Measurements from ENCODE around the gene H2AZ2. TPM values are rescaled to one million over a fixed set of nuclear protein-coding genes. Genes with fewer than 3 reads are reported as not detected.
"Not testable (repeated sequence)": the region's sequence is repeated elsewhere in the genome, so short reads cannot be mapped to it uniquely, and the experiment has no call there.

Gene H2AZ2
- total RNA-seq, 4 donors from 2014 or later, result 94.1 to 116 (median 97.9) TPM

DNA sequence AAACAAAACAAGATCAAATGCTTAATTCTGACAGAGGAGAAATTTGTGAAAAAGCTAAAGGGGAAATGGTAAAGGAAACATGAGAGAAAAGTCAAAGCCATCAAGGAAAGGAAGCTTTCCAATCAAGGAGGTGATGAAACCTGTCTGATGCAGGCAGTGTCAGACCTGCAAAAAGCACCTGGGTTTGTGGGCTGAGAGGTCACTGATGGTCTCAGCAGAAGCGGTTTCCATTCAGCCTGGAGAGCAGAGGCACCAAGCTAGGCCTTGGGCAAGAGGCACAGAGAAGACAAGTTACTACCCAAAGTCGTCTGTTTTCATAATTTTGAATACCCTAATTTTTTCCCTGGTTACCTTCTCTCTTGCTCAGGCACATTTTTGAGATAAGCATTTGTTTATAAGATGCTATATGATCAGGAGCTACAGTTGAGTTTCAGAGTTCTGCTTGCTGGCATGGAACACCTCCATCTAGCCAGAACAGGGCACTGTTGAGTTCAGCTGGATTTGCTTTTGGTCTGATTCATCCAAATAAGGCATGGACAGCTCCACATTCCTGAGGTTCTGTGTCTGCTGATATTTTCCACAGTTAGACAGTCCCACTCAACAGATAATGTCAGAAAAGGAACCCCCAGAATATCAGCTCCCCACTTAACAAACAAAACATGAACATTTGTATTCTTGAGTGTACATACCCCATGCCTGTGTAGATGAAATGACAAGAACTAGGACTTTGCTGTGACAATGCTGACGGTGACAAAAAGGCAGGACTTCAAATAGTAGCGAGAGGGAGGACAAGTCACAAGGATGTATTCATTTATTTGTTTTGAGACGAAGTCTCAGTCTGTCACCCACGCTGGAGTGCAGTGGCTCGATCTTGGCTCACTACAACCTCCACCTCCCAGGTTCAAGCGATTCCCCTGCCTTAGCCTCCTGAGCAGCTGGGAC lies 56.3 kb downstream of the H2AZ2 start:
- TF ChIP-seq, protein P1, sequence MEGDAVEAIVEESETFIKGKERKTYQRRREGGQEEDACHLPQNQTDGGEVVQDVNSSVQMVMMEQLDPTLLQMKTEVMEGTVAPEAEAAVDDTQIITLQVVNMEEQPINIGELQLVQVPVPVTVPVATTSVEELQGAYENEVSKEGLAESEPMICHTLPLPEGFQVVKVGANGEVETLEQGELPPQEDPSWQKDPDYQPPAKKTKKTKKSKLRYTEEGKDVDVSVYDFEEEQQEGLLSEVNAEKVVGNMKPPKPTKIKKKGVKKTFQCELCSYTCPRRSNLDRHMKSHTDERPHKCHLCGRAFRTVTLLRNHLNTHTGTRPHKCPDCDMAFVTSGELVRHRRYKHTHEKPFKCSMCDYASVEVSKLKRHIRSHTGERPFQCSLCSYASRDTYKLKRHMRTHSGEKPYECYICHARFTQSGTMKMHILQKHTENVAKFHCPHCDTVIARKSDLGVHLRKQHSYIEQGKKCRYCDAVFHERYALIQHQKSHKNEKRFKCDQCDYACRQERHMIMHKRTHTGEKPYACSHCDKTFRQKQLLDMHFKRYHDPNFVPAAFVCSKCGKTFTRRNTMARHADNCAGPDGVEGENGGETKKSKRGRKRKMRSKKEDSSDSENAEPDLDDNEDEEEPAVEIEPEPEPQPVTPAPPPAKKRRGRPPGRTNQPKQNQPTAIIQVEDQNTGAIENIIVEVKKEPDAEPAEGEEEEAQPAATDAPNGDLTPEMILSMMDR (IDR thresholded peaks at IDR 0.05), result no peak
- ATAC-seq (ENCODE audit: low FRiP score) (no peak), DNase-seq (ENCODE audit: low spot score) (no peak)

DNA sequence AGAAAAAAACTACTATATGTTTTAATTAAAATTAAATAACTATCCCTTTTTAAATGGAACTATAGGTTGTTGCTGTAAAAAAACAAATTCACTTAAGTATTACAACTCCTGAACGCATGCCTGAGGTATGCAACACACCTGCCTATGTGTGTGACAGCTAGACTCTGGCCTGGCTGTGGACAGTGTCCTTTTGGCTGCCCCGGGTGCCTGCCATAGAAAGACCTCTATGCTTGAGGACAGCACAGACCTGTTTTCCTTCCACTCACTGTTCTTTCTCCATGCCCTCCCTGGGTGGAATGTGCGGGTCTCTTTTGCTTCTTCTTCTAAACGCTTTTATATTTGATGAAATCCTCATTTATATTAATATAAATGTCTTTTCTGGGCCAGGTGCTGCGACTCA lies 57.9 kb downstream of the H2AZ2 start:
- TF ChIP-seq, protein P1 (IDR thresholded peaks at IDR 0.05), result no peak
- no peak for DNase-seq (ENCODE audit: low spot score)
- no peak for ATAC-seq (ENCODE audit: low FRiP score)

DNA sequence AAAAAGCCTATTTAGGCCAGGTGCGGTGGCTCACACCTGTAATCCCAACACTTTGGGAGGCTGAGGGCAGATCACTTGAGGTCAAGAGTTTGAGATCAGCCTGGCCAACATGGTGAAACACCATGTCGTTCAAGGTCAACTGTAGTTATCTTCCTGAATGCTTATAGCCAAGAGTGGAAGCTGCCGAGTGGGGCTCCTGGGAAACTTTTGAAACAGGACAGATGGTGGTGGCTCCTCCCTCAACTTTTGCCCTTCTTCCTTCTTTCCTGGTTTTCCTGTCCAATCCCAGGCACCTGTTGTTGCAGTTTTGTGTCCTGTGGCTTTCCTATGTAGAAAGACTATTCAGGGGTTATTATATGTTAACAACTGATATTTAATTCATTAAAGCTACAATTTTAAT lies 60.1 kb downstream of the H2AZ2 start:
- TF ChIP-seq, protein P1 (IDR thresholded peaks at IDR 0.05), result no peak
- no peak for DNase-seq (ENCODE audit: low spot score)
- no peak for ATAC-seq (ENCODE audit: low FRiP score)

DNA sequence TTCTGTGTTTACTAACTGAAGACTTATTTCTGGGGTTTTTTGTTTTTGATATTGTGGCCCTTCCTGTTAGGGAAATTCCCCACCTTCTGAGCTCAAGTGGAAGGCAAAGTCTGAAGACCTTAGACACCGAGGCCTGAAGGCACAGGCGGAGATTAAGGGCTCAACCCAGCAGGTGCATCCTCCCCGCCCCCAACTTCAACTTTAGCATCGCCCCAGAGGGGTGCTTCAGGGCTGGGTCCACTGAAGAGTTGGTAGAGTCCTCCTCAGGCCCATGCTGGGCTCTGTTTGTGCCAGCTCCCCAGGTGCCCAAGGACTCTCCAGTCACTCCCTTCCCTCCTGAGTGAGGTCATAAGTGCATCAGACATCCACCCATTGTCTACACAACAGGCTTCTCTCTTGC lies 60.8 kb downstream of the H2AZ2 start:
- ATAC-seq (ENCODE audit: low FRiP score) (no peak), DNase-seq (ENCODE audit: low spot score) (no peak)
- TF ChIP-seq, protein P1 (IDR thresholded peaks at IDR 0.05), result no peak

DNA sequence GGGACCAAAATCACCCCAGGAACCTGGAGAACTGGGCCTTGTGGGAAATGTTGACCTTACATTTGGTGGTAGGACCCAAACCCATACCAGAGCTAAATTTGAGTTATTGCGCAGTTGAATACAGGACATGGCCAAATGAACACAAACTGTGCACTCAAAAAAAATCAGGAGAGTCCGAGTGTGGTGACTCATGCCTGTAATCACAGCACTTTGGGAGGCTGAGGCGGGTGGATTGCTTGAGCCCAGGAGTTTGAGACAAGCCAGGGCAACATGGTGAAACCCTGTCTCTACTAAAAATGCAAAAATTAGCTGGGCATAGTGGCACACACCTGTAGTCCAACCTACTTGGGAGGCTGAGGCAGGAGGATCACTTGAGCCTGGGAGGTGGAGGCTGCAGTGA lies 62.7 kb downstream of the H2AZ2 start:
- not testable (repeated sequence) for ATAC-seq (ENCODE audit: low FRiP score); DNase-seq (ENCODE audit: low spot score)

DNA sequence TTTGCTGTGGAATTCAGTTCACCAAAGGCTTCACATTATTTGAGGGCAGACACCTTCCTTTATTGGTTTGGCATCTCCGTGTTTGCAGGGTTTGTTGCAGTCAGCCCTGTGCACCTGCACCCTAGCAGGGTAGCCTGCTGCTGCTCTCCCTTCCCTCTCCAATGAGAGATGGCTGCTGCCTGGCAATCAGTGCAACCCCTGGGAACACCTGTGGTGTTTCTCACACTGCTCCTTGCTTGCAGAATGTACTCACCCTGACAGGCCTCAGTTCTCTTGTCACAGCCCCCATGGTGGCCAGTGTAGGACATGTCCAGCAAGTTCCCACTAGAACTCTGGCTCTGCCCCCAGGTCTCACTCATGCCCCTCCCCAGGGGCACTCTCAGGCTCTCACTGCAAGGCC lies 63.5 kb downstream of the H2AZ2 start:
- no peak for DNase-seq (ENCODE audit: low spot score)
- ATAC-seq (ENCODE audit: low FRiP score), result no peak
- TF ChIP-seq, protein P1 (IDR thresholded peaks at IDR 0.05), result no peak

DNA sequence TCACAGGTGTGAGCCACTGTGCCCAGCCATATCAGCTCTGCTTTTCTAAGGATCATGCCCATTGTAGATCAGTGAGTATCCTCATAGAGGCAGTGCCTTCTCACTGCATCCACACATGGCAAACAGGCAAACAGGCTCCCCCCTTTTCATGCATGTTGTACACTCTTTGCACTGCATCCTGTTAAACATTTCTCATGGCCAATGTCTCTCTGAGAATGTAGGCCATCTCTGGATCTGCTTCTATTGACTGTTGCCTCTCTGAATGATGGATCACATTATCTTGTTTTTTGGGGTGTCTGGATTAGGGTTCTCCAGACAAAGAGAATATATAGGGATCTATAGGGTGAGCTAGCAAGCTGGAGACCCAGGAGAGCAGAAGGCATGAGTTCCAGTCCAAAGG lies 64.5 kb downstream of the H2AZ2 start:
- TF ChIP-seq, protein P1 (IDR thresholded peaks at IDR 0.05), result no peak
- DNase-seq (ENCODE audit: low spot score), result no peak
- ATAC-seq (ENCODE audit: low FRiP score), result no peak
